Upper lobe of right lung (tissue), 1 donor: ENCODE measurements around the gene THSD4. TPM values are rescaled to one million over a fixed set of nuclear protein-coding genes. Genes with fewer than 3 reads are reported as not detected.

Experiments
- ATAC-seq: fragments of 200-7000 bp; cut with Tn5 transposase; one replicate; pipeline ENCODE4 v1.9.1; 2020; ENCODE audit warnings: mild to moderate bottlenecking, moderate library complexity
- DNase-seq: peaks from one replicate; pipeline ENCODE4 v3.0.0-alpha.2; 2020
- H3K27ac ChIP-seq: fragments of 200-600 bp; one replicate; pipeline ENCODE4 v1.8.0; 2022
- H3K27me3 ChIP-seq: fragments of 200-600 bp; one replicate; pipeline ENCODE4 v1.8.0; 2022; ENCODE audit warnings: mild to moderate bottlenecking
- H3K36me3 ChIP-seq: fragments of 200-600 bp; one replicate; pipeline ENCODE4 v1.8.0; 2022
- H3K4me1 ChIP-seq: fragments of 200-600 bp; one replicate; pipeline ENCODE4 v1.8.0; 2022
- H3K4me3 ChIP-seq: fragments of 200-600 bp; one replicate; pipeline ENCODE4 v1.8.0; 2022; ENCODE audit warnings: mild to moderate bottlenecking
- H3K9me3 ChIP-seq: fragments of 200-600 bp; one replicate; pipeline ENCODE4 v1.8.0; 2022
- intact Hi-C: fragments of 100-400 bp; cut with DNase I; formaldehyde crosslinking; loops from one replicate; pipeline ENCODE4 v1.11.0; 2022
- total RNA-seq: library from RNA; stranded (reverse); fragmentation: NEBNext Ultra II Directional; extraction: Animal tissue kit (Norgen Biotek cat#: 25700); gene quantifications from one replicate; pipeline ENCODE4 v1.2.1, GENCODE V29; 2021
- TF ChIP-seq, protein P1 (sequence below): fragments of 200-600 bp; IDR thresholded peaks from one replicate; pipeline ENCODE4 v1.8.0; 2022; ENCODE audit warnings: antibody characterized with exemption
- donor health status: DM: no; HTN: yes; CAD: no; lungs with severe emphysema.

The THSD4 gene
- total RNA-seq, 1 donor from 2014 or later, result 25.6 TPM

GRCh38 chr15:71106802-71107500 lies 8.3 kb upstream of the THSD4 start:
- intact Hi-C loops, result no loop called here

DNA sequence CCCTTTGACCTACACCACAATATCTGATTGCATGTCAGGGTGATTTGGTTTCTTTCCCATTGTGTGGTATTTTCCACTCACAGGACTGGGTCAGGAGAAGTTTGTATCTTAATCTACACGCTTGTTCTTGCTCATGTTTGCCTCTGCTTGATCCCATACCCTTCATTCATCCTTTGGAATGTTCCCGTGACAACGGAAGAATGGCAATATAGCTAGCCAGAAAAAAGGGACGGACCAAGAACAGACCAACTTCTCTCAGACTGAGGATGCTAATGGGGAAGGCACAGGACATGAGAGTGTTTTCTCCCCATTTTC lies 7.8 kb upstream of the THSD4 start:
- TF ChIP-seq, protein P1, sequence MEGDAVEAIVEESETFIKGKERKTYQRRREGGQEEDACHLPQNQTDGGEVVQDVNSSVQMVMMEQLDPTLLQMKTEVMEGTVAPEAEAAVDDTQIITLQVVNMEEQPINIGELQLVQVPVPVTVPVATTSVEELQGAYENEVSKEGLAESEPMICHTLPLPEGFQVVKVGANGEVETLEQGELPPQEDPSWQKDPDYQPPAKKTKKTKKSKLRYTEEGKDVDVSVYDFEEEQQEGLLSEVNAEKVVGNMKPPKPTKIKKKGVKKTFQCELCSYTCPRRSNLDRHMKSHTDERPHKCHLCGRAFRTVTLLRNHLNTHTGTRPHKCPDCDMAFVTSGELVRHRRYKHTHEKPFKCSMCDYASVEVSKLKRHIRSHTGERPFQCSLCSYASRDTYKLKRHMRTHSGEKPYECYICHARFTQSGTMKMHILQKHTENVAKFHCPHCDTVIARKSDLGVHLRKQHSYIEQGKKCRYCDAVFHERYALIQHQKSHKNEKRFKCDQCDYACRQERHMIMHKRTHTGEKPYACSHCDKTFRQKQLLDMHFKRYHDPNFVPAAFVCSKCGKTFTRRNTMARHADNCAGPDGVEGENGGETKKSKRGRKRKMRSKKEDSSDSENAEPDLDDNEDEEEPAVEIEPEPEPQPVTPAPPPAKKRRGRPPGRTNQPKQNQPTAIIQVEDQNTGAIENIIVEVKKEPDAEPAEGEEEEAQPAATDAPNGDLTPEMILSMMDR, result no peak
- H3K4me3 ChIP-seq, result no peak overlapping the region
- intact Hi-C loops, result no loop called here
- DNase-seq, result no peak
- H3K27me3 ChIP-seq, result no peaks in the 10 kb centered on the region
- no peaks in the 10 kb centered on the region for H3K4me1 ChIP-seq
- no peak for ATAC-seq
- no peaks in the 10 kb centered on the region for H3K36me3 ChIP-seq
- H3K27ac ChIP-seq, result no peak overlapping the region
- H3K9me3 ChIP-seq, result no peaks in the 10 kb centered on the region

More at GRCh38 chr15:71106802-71107500, 8.3 kb upstream of the THSD4 start:
- Histone ChIP-seq H3K27ac (no peak overlapping the region), H3K27me3 (no peaks in the 10 kb centered on the region), H3K9me3 (no peaks in the 10 kb centered on the region), H3K4me1 (no peaks in the 10 kb centered on the region), H3K4me3 (no peak overlapping the region), H3K36me3 (no peaks in the 10 kb centered on the region)
- DNase-seq, result no peak
- ATAC-seq, result no peak
- TF ChIP-seq, protein P1, result no peak

GRCh38 chr15:71109130-71109529 lies 6.1 kb upstream of the THSD4 start:
- TF ChIP-seq, protein P1, result no peak
- ATAC-seq (no peak), DNase-seq (no peak)
- Histone ChIP-seq H3K9me3 (no peaks in the 10 kb centered on the region), H3K27ac (no peak overlapping the region), H3K27me3 (no peaks in the 10 kb centered on the region), H3K4me1 (no peaks in the 10 kb centered on the region), H3K4me3 (no peak overlapping the region), H3K36me3 (no peaks in the 10 kb centered on the region)
- intact Hi-C loops, result no loop called here

- Histone ChIP-seq H3K27ac (no peak overlapping the region), H3K27me3 (no peaks in the 10 kb centered on the region), H3K9me3 (no peaks in the 10 kb centered on the region), H3K4me3 (no peak overlapping the region), H3K4me1 (no peaks in the 10 kb centered on the region), H3K36me3 (no peaks in the 10 kb centered on the region)
- intact Hi-C loops, result loop anchor here (10.0 kb wide), 1 partner anchor 345 kb away; no protein-coding TSS in a partner anchor
- DNase-seq (no peak), ATAC-seq (no peak)
- TF ChIP-seq, protein P1, result no peak
Observed at GRCh38 chr15:71109905-71110304, 5.4 kb upstream of the THSD4 start.

- TF ChIP-seq, protein P1, result no peak
- intact Hi-C loops, result loop anchor here (10.0 kb wide), 1 partner anchor 344 kb away; no protein-coding TSS in a partner anchor
- H3K4me1 ChIP-seq, result no peaks in the 10 kb centered on the region
Observed at GRCh38 chr15:71110405-71111180, 4.7 kb upstream of the THSD4 start.

More at GRCh38 chr15:71110405-71111180, 4.7 kb upstream of the THSD4 start:
- Histone ChIP-seq H3K4me3 (no peak overlapping the region), H3K36me3 (no peaks in the 10 kb centered on the region), H3K27me3 (no peaks in the 10 kb centered on the region), H3K9me3 (no peaks in the 10 kb centered on the region), H3K27ac (no peak overlapping the region)
- DNase-seq (no peak), ATAC-seq (no peak)
